Activated CD8-positive, alpha-beta T cell treated with anti-CD3 and anti-CD28 coated beads for 36 hours (primary cell): Measurements from ENCODE around the gene FILIP1L. TPM values are rescaled to one million over a fixed set of nuclear protein-coding genes. Genes with fewer than 3 reads are reported as not detected.

Source experiments
- ATAC-seq: fragments of 200-7000 bp; cut with Tn5 transposase; one replicate; pipeline ENCODE4 v1.10.0; 2021; ENCODE audit warnings: mild to moderate bottlenecking, moderate library complexity
- CTCF ChIA-PET: fragments of 350-600 bp; sonication (Branson Sonifier 250); formaldehyde crosslinking; loops from one replicate; lab custom pipeline; 2021; ENCODE audit warnings: antibody characterized with exemption; lab: Charles Lee
- POLR2A ChIA-PET: fragments of 350-600 bp; sonication (Branson Sonifier 250); formaldehyde crosslinking; loops from one replicate; lab custom pipeline; 2021; ENCODE audit warnings: antibody characterized with exemption; lab: Charles Lee
- DNase-seq: peaks from one replicate; pipeline ENCODE4 v3.0.0-alpha.2; 2020
- H3K27ac Mint-ChIP-seq: one replicate; pipeline ENCODE4 v1.8.0; 2021; ENCODE audit warnings: mild to moderate bottlenecking, mixed read lengths
- H3K27me3 Mint-ChIP-seq: one replicate; pipeline ENCODE4 v1.8.0; 2021; ENCODE audit warnings: mixed read lengths
- H3K36me3 Mint-ChIP-seq: one replicate; pipeline ENCODE4 v1.8.0; 2021; ENCODE audit warnings: low read depth, mixed read lengths
- H3K4me1 Mint-ChIP-seq: one replicate; pipeline ENCODE4 v1.8.0; 2021; ENCODE audit warnings: low read depth, mixed read lengths
- H3K4me3 Mint-ChIP-seq: one replicate; pipeline ENCODE4 v1.8.0; 2021; ENCODE audit warnings: mild to moderate bottlenecking, moderate library complexity, mixed read lengths
- H3K9me3 Mint-ChIP-seq: one replicate; pipeline ENCODE4 v1.8.0; 2021; ENCODE audit warnings: mixed read lengths
- intact Hi-C: fragments of 100-400 bp; cut with micrococcal nuclease; formaldehyde crosslinking; loops from one replicate; pipeline ENCODE4 v1.10.0; 2022
- total RNA-seq, 2 experiments: library from RNA; stranded (reverse); gene quantifications; one replicate each; pipeline ENCODE4 v1.2.3, GENCODE V29; 2021
- TF ChIP-seq, protein P1 (sequence below): fragments of 200-600 bp; IDR thresholded peaks from one replicate; pipeline ENCODE4 v1.8.0; 2022; ENCODE audit warnings: antibody characterized with exemption, mild to moderate bottlenecking

FILIP1L gene
- total RNA-seq, 2 experiments from 2014 or later, result 0.11 to 0.13 TPM

DNA sequence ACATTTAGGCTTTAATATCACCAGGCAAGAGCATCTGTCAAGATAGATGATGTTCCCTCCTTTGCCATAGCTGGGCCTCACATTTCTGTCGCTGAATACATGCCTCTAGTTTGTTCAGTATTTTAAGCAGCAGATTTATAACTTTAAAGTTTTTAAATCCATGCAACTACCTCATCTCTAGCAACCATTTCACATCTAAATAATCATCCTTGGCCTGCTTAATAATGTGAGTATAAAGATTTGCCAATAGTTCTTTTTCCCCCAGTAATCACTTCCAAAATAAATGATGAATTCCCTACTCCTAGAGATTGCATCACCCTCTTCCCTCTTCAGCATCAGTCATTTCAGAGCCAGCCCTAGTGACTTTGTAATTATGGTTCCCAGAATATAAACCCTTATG is 36.2 kb upstream of the FILIP1L start:
- H3K36me3 Mint-ChIP-seq, result peaks cover 48% of the 10 kb centered on the region
- H3K9me3 Mint-ChIP-seq, result peaks cover 14% of the 10 kb centered on the region

DNA sequence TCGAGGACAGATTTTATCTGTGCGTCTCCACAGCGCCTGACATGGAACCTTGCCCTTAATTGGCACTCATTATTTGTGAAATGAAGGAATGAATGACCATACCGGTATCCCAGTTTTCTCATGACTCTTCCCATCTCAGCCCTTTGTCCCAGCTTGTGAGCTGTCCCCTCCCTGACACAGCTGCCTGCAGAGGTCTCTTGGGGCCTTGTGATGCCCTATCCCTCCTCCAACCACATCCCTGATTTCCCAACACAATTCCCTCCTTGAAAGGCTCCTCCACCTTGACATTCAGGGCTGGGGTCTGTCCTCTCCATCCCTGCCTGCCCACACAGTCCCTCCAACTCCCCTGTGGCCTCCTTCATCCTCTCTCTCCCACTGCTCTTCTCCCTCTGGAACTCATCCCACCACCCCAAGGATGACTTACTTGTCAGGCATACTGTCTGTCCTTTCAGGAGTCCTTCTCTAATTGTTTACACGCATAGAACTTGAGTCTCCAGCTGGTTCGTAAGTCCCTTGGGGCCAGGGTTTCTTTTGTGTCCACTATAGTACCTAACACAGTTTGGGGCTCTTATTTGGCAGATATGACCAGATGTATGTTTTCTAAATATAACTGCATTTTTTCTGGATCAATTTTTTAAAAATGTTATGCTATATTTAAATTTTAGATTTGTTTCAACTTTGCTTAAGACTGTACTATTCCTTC is 35.6 kb upstream of the FILIP1L start:
- Mint-ChIP-seq H3K4me1 (peaks cover 6% of the 10 kb centered on the region), H3K36me3 (peaks cover 42% of the 10 kb centered on the region), H3K9me3 (peaks cover 8% of the 10 kb centered on the region), H3K27me3 (no peaks in the 10 kb centered on the region), H3K4me3 (no peak overlapping the region), H3K27ac (no peak overlapping the region)
- ATAC-seq (no peak), DNase-seq (no peak)
- TF ChIP-seq, protein P1, sequence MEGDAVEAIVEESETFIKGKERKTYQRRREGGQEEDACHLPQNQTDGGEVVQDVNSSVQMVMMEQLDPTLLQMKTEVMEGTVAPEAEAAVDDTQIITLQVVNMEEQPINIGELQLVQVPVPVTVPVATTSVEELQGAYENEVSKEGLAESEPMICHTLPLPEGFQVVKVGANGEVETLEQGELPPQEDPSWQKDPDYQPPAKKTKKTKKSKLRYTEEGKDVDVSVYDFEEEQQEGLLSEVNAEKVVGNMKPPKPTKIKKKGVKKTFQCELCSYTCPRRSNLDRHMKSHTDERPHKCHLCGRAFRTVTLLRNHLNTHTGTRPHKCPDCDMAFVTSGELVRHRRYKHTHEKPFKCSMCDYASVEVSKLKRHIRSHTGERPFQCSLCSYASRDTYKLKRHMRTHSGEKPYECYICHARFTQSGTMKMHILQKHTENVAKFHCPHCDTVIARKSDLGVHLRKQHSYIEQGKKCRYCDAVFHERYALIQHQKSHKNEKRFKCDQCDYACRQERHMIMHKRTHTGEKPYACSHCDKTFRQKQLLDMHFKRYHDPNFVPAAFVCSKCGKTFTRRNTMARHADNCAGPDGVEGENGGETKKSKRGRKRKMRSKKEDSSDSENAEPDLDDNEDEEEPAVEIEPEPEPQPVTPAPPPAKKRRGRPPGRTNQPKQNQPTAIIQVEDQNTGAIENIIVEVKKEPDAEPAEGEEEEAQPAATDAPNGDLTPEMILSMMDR, result no peak
- intact Hi-C loops, result no loop called here
- CTCF ChIA-PET, result no interaction called here
- POLR2A ChIA-PET, result no interaction called here

More for the DNA sequence above, 36.2 kb upstream of the FILIP1L start:
- POLR2A ChIA-PET, result no interaction called here
- intact Hi-C loops, result no loop called here
- DNase-seq, result no peak
- Mint-ChIP-seq H3K27ac (no peak overlapping the region), H3K4me1 (peaks cover 6% of the 10 kb centered on the region), H3K4me3 (no peak overlapping the region), H3K27me3 (no peaks in the 10 kb centered on the region)
- TF ChIP-seq, protein P1, result no peak
- no peak for ATAC-seq
- CTCF ChIA-PET, result no interaction called here

DNA sequence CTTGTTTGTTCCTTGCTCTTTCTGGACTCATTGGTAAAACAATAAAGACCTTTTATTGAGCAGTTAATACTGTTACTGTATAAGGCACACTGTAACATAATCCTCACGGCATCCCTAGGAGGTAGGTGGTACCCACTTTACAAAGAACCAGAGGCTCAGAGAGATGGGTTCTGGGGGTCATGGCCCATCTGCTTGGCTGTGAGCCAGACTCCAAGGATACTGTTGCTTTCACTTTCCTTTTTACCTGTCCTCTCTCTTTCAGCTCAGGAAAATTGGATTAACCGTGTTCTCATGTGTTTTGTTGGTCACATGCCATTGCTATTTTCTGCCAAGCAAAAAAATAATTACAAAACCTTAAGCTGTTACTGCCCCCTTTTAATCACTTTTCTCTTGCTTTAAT is 34.8 kb upstream of the FILIP1L start:
- peaks cover 11% of the 10 kb centered on the region for H3K4me1 Mint-ChIP-seq
- CTCF ChIA-PET, result no interaction called here
- ATAC-seq, result no peak
- intact Hi-C loops, result no loop called here
- no peak for DNase-seq
- no peaks in the 10 kb centered on the region for H3K27me3 Mint-ChIP-seq
- TF ChIP-seq, protein P1, result no peak
- POLR2A ChIA-PET, result no interaction called here
- no peak overlapping the region for H3K4me3 Mint-ChIP-seq
- H3K27ac Mint-ChIP-seq, result no peak overlapping the region
- H3K36me3 Mint-ChIP-seq, result peaks cover 39% of the 10 kb centered on the region
- H3K9me3 Mint-ChIP-seq, result peaks cover 8% of the 10 kb centered on the region

DNA sequence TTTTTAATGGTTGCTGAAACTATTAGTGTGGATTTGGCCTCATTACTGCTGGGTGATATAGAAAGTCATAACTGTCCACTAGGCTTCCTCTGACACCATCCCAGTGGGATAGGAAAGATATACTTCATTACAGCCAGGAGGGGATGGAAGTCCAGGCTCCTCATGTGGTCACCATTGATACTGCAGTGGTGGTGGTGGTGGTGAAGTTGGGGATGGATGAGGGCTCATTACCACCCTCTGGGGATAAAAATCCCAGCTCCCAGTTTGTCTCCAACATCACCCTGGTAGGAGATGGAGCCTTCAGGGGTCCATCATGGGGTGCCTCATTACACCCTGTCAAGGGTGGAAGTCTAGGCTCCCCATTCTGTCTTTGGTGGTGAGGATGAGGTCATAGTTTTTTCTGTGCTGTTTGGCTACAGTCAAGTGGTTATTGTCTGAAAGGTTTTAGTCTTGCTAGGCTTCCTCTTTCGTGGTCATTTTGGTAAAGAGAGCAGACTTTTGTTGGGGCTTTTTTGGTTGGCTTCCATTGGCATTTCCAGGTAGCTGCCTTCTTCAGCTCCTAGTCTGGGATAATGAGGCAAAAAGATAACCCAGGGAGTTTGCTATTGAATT is 30.1 kb upstream of the FILIP1L start:
- intact Hi-C loops, result no loop called here
- ChIA-PET POLR2A (no interaction called here), CTCF (no interaction called here)
- Mint-ChIP-seq H3K27ac (no peak overlapping the region), H3K4me1 (peaks cover 6% of the 10 kb centered on the region), H3K9me3 (peaks cover 10% of the 10 kb centered on the region), H3K27me3 (no peaks in the 10 kb centered on the region), H3K36me3 (peaks cover 27% of the 10 kb centered on the region), H3K4me3 (no peak overlapping the region)
- ATAC-seq (peak; percentile 58), DNase-seq (no peak)
- TF ChIP-seq, protein P1, result no peak

DNA sequence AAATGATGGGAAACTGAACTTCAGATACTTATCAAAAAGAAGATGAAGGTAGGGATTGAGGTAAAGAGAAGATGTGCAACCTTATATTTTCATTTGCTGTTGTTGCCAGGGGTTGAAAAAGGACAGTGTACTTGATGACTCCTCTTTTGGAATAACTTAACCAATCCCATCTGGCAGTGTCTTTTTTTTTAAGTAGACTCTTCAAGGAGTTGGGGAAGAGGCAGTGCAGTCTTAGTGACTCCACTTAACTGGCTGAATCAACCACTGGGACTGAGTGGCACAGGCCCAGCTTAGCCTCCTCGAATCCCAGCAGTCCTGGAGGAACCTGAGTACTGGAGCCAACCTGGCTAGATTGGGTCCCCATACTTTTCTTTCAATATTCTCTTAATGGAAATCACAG is 27.3 kb upstream of the FILIP1L start:
- intact Hi-C loops, result no loop called here
- H3K4me3 Mint-ChIP-seq, result no peak overlapping the region
- H3K27ac Mint-ChIP-seq, result no peak overlapping the region
- H3K27me3 Mint-ChIP-seq, result no peaks in the 10 kb centered on the region
- ATAC-seq (no peak), DNase-seq (no peak)
- CTCF ChIA-PET, result no interaction called here
- peaks cover 30% of the 10 kb centered on the region for H3K36me3 Mint-ChIP-seq
- POLR2A ChIA-PET, result no interaction called here
- H3K4me1 Mint-ChIP-seq, result peaks cover 6% of the 10 kb centered on the region
- peaks cover 10% of the 10 kb centered on the region for H3K9me3 Mint-ChIP-seq
- TF ChIP-seq, protein P1, result no peak
